HG03571 (cell line): ENCODE measurements around the gene ST7.
"Not testable (repeated sequence)": the region's sequence is repeated elsewhere in the genome, so short reads cannot be mapped to it uniquely, and the experiment has no call there.

ENCODE experiments used
- ATAC-seq: cut with Tn5 transposase; IDR thresholded peaks from one replicate; pipeline ENCODE4 v1.9.1; 2021; ENCODE audit not compliant: unreplicated experiment

The ST7 gene

GRCh38 chr7:117088623-117089194, 135.4 kb downstream of the ST7 start:
- ATAC-seq = no peak

GRCh38 chr7:117090791-117091190, 137.5 kb downstream of the ST7 start:
- ATAC-seq = no peak

GRCh38 chr7:117091721-117092120, 138.4 kb downstream of the ST7 start:
- no peak for ATAC-seq

GRCh38 chr7:117092785-117093184, 139.5 kb downstream of the ST7 start:
- ATAC-seq = no peak

GRCh38 chr7:117094457-117094856, 141.2 kb downstream of the ST7 start:
- ATAC-seq = no peak

- no peak for ATAC-seq
These were observed 141.8 kb downstream of the ST7 start for GRCh38 chr7:117095055-117095454.

GRCh38 chr7:117096330-117096729, 143.0 kb downstream of the ST7 start:
- ATAC-seq = no peak

- no peak for ATAC-seq
These were observed 143.6 kb downstream of the ST7 start for GRCh38 chr7:117096942-117097341.

- ATAC-seq = no peak
These were observed 144.6 kb downstream of the ST7 start for GRCh38 chr7:117097860-117098259.

GRCh38 chr7:117098457-117098856, 145.2 kb downstream of the ST7 start:
- no peak for ATAC-seq

- ATAC-seq = no peak
These were observed 147.7 kb downstream of the ST7 start for GRCh38 chr7:117101026-117101425.

- ATAC-seq = peak; percentile 96
These were observed 157.4 kb downstream of the ST7 start for GRCh38 chr7:117110480-117111315.

- ATAC-seq = no peak
These were observed 158.2 kb downstream of the ST7 start for GRCh38 chr7:117111535-117111934.

- ATAC-seq = no peak
These were observed 159.3 kb downstream of the ST7 start for GRCh38 chr7:117112640-117113039.

- no peak for ATAC-seq
These were observed 160.6 kb downstream of the ST7 start for GRCh38 chr7:117113871-117114270.

- ATAC-seq = no peak
These were observed 161.0 kb downstream of the ST7 start for GRCh38 chr7:117114272-117114671.

- ATAC-seq = no peak
These were observed 162.9 kb downstream of the ST7 start for GRCh38 chr7:117116211-117116610.

- ATAC-seq = no peak
These were observed 163.9 kb downstream of the ST7 start for GRCh38 chr7:117117172-117117571.

GRCh38 chr7:117118579-117119180, 165.4 kb downstream of the ST7 start:
- no peak for ATAC-seq

- no peak for ATAC-seq
These were observed 166.1 kb downstream of the ST7 start for GRCh38 chr7:117119192-117119924.

- not testable (repeated sequence) for ATAC-seq
These were observed 167.0 kb downstream of the ST7 start for GRCh38 chr7:117120321-117120720.
